OCI-LY7 (cell line): ENCODE results near the gene FHOD3. TPM values are rescaled to one million over a fixed set of nuclear protein-coding genes. Genes with fewer than 3 reads are reported as not detected.

Experiments
- BruUV-seq: library from RNA; stranded (reverse); fragments of 400-500 nt; replicated peaks from 2 replicates; lab custom pipeline; 2021; lab: Mats Ljungman, UMichigan
- CTCF ChIA-PET: fragments of 300-600 bp; sonication (Branson Sonifier 250); formaldehyde crosslinking; loops from one replicate; lab custom pipeline; 2022; ENCODE audit warnings: antibody characterized with exemption; ENCODE audit not compliant: unreplicated experiment; lab: Charles Lee
- POLR2A ChIA-PET: fragments of 300-600 bp; sonication (Branson Sonifier 250); formaldehyde crosslinking; loops from one replicate; lab custom pipeline; 2022; ENCODE audit warnings: antibody characterized with exemption; lab: Charles Lee
- DNase-seq: peaks from one replicate; pipeline ENCODE4 v3.0.0-alpha.2; 2015; ENCODE audit warnings: low spot score
- H2AFZ ChIP-seq: fragments of 200-600 bp; sonication (generic), shearing (Covaris generic); 2 replicates; pipeline ENCODE4 v1.6.1; 2014; ENCODE audit warnings: mild to moderate bottlenecking, antibody characterized with exemption, low read length, moderate library complexity
- H3K27ac ChIP-seq: fragments of 200-600 bp; sonication (generic); 2 replicates; pipeline ENCODE4 v1.5.1; 2014; ENCODE audit warnings: mixed run types, low read depth, mild to moderate bottlenecking, moderate library complexity, low read length, inconsistent platforms; ENCODE audit not compliant: poor library complexity, severe bottlenecking
- H3K36me3 ChIP-seq: fragments of 200-600 bp; sonication (generic); 2 replicates; pipeline ENCODE4 v1.6.1; 2014; ENCODE audit warnings: mild to moderate bottlenecking, antibody characterized with exemption, low read length, moderate library complexity, mixed read lengths; ENCODE audit not compliant: insufficient read depth
- H3K4me1 ChIP-seq: fragments of 200-600 bp; sonication (generic); 2 replicates; pipeline ENCODE4 v1.5.1; 2014; ENCODE audit warnings: mild to moderate bottlenecking, low read length; ENCODE audit not compliant: insufficient read depth, poor library complexity, severe bottlenecking
- H3K4me2 ChIP-seq: fragments of 200-600 bp; sonication (generic); 2 replicates; pipeline ENCODE4 v1.6.1; 2014; ENCODE audit warnings: mild to moderate bottlenecking, low read length
- H3K4me3 ChIP-seq: fragments of 200-600 bp; sonication (generic); 2 replicates; pipeline ENCODE4 v1.5.1; 2014; ENCODE audit warnings: mild to moderate bottlenecking, low read depth, low read length; ENCODE audit not compliant: poor library complexity, severe bottlenecking
- H3K79me2 ChIP-seq: fragments of 200-600 bp; sonication (generic); 2 replicates; pipeline ENCODE4 v1.6.1; 2016; ENCODE audit warnings: low read depth, mild to moderate bottlenecking, low read length, moderate library complexity, mixed read lengths; ENCODE audit not compliant: insufficient read depth
- H3K9me2 ChIP-seq: fragments of 200-600 bp; sonication (generic); 2 replicates; pipeline ENCODE4 v1.6.1; 2016; ENCODE audit warnings: mild to moderate bottlenecking, low read length, mixed read lengths; ENCODE audit not compliant: insufficient read depth
- H3K9me3 ChIP-seq: fragments of 200-600 bp; sonication (generic); 2 replicates; pipeline ENCODE4 v1.6.1; 2014; ENCODE audit warnings: mild to moderate bottlenecking, mixed run types, low read length, mixed read lengths
- H4K20me1 ChIP-seq: fragments of 200-600 bp; sonication (generic); 2 replicates; pipeline ENCODE4 v1.6.1; 2014; ENCODE audit warnings: mild to moderate bottlenecking, antibody characterized with exemption, low read length, moderate library complexity, mixed read lengths; ENCODE audit not compliant: insufficient read depth
- EZH2phosphoT487 ChIP-seq: fragments of 200-600 bp; sonication (generic); IDR thresholded peaks from 2 replicates; pipeline ENCODE4 v1.6.1; 2018; ENCODE audit warnings: low read depth, borderline replicate concordance, mild to moderate bottlenecking, mixed run types, antibody characterized with exemption, low read length, moderate library complexity, mixed read lengths
- intact Hi-C: fragments of 100-400 bp; cut with micrococcal nuclease; formaldehyde crosslinking; loops from one replicate; pipeline ENCODE4 v1.10.0; 2022; ENCODE audit not compliant: unreplicated experiment
- total RNA-seq, 2 experiments: library from RNA; depleted of rRNA in 1 of 2; stranded (reverse); fragments of >200 nt in 1 of 2; shearing (Covaris generic) in 1 of 2; gene quantifications; 2 replicates each; pipeline ENCODE4 v1.2.3, GENCODE V29; 2014 to 2022
- TF ChIP-seq, protein P1 (sequence below): fragments of 200-600 bp; sonication (generic); conservative IDR thresholded peaks from 2 replicates; pipeline ENCODE4 v1.5.1; 2014; ENCODE audit warnings: mild to moderate bottlenecking, antibody characterized with exemption, low read length, moderate library complexity, mixed read lengths

FHOD3 gene
- total RNA-seq, 2 experiments from 2014 or later: 0.06 to 2.4 TPM

- no TSS peak for BruUV-seq
- TF ChIP-seq, protein P1, sequence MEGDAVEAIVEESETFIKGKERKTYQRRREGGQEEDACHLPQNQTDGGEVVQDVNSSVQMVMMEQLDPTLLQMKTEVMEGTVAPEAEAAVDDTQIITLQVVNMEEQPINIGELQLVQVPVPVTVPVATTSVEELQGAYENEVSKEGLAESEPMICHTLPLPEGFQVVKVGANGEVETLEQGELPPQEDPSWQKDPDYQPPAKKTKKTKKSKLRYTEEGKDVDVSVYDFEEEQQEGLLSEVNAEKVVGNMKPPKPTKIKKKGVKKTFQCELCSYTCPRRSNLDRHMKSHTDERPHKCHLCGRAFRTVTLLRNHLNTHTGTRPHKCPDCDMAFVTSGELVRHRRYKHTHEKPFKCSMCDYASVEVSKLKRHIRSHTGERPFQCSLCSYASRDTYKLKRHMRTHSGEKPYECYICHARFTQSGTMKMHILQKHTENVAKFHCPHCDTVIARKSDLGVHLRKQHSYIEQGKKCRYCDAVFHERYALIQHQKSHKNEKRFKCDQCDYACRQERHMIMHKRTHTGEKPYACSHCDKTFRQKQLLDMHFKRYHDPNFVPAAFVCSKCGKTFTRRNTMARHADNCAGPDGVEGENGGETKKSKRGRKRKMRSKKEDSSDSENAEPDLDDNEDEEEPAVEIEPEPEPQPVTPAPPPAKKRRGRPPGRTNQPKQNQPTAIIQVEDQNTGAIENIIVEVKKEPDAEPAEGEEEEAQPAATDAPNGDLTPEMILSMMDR: no peak
- H3K4me2 ChIP-seq: no peak overlapping the region
- CTCF ChIA-PET: no interaction called here
- intact Hi-C loops: no loop called here
- H3K9me2 ChIP-seq: no peaks in the 10 kb centered on the region
- DNase-seq: no peak
- H3K79me2 ChIP-seq: no peaks in the 10 kb centered on the region
- no peaks in the 10 kb centered on the region for H3K36me3 ChIP-seq
- H3K4me3 ChIP-seq: no peak overlapping the region
- no peak overlapping the region for H2AFZ ChIP-seq
- H3K4me1 ChIP-seq: no peaks in the 10 kb centered on the region
- H4K20me1 ChIP-seq: no peaks in the 10 kb centered on the region
- H3K27ac ChIP-seq: no peak overlapping the region
- POLR2A ChIA-PET: interaction anchor here (0.7 kb wide), 1 partner anchor 100 kb away, joined by 4 read pairs; no protein-coding TSS in a partner anchor
- H3K9me3 ChIP-seq: no peaks in the 10 kb centered on the region
Observed at GRCh38 chr18:36514778-36515177, 217.3 kb downstream of the FHOD3 start.

GRCh38 chr18:36516258-36516657, 218.7 kb downstream of the FHOD3 start:
- Histone ChIP-seq H3K9me3 (no peaks in the 10 kb centered on the region), H3K4me1 (no peaks in the 10 kb centered on the region), H4K20me1 (no peaks in the 10 kb centered on the region), H3K27ac (no peak overlapping the region), H3K36me3 (no peaks in the 10 kb centered on the region), H2AFZ (no peak overlapping the region), H3K4me2 (no peak overlapping the region), H3K4me3 (no peak overlapping the region), H3K79me2 (no peaks in the 10 kb centered on the region), H3K9me2 (no peaks in the 10 kb centered on the region)
- no TSS peak for BruUV-seq
- intact Hi-C loops: no loop called here
- DNase-seq: no peak
- POLR2A ChIA-PET: no interaction called here
- TF ChIP-seq EZH2phosphoT487: no peak
- TF ChIP-seq, protein P1: no peak
- CTCF ChIA-PET: no interaction called here

GRCh38 chr18:36516726-36517125, 219.2 kb downstream of the FHOD3 start:
- H3K27ac ChIP-seq: no peak overlapping the region
- no peaks in the 10 kb centered on the region for H3K79me2 ChIP-seq
- no TSS peak for BruUV-seq
- no peaks in the 10 kb centered on the region for H4K20me1 ChIP-seq
- no peak overlapping the region for H3K4me3 ChIP-seq
- no peak for TF ChIP-seq EZH2phosphoT487
- TF ChIP-seq, protein P1: no peak
- H3K4me1 ChIP-seq: no peaks in the 10 kb centered on the region
- no peak overlapping the region for H3K4me2 ChIP-seq
- H2AFZ ChIP-seq: no peak overlapping the region
- no peaks in the 10 kb centered on the region for H3K9me3 ChIP-seq
- H3K36me3 ChIP-seq: no peaks in the 10 kb centered on the region
- ChIA-PET POLR2A (no interaction called here), CTCF (no interaction called here)
- no peak for DNase-seq
- H3K9me2 ChIP-seq: no peaks in the 10 kb centered on the region
- intact Hi-C loops: no loop called here
